ENCODE results near the gene WSB2.
A peak's percentile ranks its signal among the peaks of the same experiment; 100 is the strongest.
"Not testable (repeated sequence)": the region's sequence is repeated elsewhere in the genome, so short reads cannot be mapped to it uniquely, and the experiment has no call there.

The WSB2 gene
- 160 to 274 (median 216) reads per million in 17 experiments for total RNA-seq

DNA sequence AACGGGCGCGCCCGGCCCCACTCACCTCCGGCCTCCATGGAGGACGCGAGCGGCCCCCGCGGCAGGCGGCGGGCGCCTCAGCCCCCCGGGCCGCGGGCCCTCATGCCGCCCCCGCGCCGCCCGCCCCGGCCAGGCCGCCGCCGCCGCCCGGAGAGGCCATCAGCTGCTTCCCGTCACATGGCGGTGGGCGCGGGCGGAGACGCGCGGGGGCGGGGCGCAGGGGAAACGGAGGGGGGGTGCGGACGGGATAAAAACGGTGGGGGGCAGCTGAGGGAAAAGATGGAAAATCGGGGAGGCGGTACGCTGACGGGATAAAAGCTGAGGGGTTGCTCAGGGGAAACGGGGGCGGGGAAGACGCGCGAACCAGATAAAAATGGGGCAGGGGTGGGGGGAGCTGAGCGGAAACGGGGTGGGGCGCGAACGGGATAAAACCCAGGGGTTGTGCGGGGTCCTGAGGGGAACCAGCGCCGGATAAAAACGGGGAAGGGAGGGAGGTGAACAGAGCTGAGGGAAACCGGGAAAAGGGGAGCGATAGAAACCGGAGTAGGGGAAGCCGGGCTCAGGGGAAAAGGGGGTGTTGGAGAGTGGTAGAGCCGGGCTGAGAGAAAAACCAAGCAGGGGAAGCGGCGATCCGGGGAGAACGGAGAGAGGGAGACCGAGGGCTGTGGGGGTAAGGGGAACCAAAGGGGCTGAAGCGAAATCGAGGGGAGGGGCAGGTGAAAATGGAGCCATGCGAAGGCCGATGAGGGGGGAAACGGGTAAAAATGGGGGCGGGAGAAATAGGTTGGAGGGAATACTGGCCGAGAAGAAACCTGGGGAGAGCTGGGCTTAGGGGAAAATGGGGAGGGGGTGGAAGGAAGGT is at the start of gene WSB2:
WSB2 (minus strand) TSS at position 169 of the 862 bp plus-strand sequence; CDS start at position 38, 131 bp downstream.
- DNase-seq, result peak; percentile 71 to 93 (median 85)

DNA sequence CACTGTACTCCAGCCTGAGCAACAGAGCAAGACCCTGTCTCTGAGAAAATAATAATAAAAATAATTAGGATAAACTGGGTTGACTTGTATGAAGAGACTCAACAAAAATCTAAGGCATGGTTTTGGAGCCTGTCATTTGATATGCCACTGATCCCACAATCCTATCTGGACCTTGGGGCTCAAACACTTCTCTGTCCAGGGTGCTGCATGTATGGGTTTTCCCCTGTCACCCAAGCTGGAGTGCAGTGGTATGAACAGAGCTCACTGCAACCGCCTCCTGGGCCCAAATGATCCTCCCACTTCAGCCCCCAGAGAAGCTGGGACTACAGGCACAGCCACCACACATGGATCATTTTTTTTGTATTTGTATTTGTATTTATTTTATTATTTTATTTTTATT is 48.1 kb upstream of the WSB2 start:
- DNase-seq, result no peak

DNA sequence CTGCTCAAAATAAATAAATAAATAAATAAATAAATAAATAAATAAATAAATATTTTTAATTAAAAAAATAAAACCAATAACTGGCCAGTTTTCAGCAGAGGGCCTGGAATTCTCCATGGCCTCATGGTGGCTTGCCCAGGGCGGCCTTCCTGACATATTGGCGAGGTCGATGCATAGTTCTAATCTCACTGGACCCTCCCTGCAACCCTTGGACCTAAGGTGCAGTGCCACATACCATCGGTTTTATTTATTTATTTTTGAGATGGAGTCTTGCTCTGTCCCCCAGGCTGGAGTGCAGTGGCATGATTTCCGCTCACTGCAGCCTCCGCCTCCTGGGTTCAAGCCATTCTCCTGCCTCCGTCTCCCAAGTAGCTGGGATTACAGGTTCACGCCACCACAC is 46.7 kb upstream of the WSB2 start:
- DNase-seq, result no peak

DNA sequence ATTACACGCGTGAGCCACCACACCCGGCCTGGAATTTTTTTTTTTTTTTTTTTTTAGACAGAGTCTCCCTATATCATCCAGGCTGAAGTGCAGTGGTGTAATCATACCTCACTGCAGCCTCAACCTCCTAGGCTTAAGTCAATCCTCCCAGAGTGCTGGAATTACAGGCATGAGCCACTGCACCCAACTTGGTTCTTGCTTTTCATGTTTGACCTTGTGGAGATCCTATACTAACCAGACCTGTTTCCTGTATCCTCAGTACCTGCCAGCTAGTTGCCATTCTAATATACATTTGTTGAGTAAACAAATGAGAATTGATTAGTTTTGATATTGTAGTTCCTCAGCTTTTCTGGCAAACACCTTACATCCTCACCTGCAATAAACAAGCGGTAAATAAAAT is 46.0 kb upstream of the WSB2 start:
- DNase-seq, result no peak

DNA sequence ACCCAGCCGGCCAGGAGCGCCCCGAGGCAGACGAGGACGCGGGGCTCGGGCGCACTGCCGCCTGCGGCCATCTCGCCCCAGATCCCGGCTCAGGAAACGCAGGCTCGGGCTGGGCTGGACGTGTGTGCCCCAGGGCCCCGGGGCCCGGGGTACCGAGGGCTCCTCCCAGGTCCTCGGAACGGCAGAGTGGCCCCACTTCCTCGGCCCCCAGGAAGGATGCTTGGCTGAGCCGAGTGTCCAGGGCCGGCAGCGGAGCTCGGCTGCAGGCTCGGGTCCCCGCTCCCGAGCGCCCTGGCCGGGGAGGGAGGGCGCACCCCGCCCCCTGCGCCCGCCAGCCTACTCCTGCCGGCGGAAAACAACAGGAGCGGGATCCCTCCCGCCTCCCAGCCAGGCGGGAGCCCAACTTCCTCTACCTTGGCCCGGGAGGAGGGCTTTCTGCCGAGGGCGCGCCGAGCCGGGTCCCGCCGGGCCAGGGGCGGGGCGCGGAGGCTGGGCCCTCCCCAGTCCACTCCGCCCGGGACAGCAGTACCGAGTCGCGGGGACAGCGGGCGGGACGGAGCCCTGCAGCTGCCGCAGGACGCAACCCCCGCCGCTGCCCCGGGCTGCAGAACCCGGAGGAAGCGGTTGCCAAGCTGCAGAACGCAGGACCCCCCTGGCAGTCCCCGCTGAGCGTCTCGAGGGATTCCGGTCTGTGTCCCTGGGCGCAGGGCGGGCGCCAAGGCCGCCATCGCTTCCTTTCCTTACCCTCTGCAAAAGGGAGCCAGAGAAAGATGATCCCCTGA is 42.8 kb upstream of the WSB2 start, which contains the start of gene VSIG10:
VSIG10 (minus strand) TSS at position 411 of the 782 bp plus-strand sequence; CDS start at position 71, 340 bp downstream.
- peak; percentile 66 to 87 (median 78) for DNase-seq

- DNase-seq, result peak in 3 of 4 experiments; percentile 5 to 35 (median 10)
Observed at GRCh38 chr12:118103201-118103600, 42.2 kb upstream of the WSB2 start.

- DNase-seq, result no peak
Observed at GRCh38 chr12:118102609-118103008, 41.6 kb upstream of the WSB2 start.

- DNase-seq, result no peak
Observed at GRCh38 chr12:118102070-118102469, 41.1 kb upstream of the WSB2 start.

GRCh38 chr12:118101051-118101450 is 40.1 kb upstream of the WSB2 start:
- DNase-seq, result no peak

DNA sequence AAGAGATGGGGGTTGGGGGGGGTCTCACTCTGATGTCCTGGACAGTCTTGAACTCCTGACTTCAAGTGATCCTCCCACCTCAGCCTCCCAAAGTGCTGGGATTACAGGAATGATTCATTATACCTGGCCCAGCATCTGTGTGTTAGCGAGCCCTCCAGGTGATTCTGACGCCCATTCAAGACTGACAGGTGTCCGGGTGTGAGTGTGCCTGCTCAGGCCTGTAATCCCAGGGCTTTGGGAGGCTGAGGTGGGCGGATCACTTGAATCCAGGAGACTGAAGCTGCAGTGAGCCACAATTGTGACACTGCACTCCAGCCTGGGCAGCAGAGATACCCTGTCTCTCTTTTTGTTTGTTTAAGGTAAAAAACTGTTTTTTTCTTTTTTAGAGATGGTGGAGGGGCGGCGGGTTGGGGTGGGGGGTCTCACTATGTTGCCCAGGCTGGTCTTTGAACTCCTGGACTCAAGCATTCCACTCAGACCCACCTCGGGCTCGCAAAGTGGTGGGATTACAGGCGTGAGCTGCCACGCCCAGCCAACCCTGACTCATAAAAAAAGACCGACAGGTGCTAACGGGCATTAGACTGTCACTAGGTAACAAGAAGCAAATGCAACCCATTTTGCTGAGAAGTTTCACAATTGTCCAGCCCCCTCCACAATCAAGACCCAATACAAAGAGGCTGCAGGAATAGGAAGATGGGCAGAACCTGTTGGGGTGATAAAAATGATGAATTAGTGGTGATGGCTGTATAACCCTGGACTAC is 38.1 kb upstream of the WSB2 start:
- no peak for DNase-seq

GRCh38 chr12:118098401-118098800 is 37.4 kb upstream of the WSB2 start:
- no peak for DNase-seq

DNA sequence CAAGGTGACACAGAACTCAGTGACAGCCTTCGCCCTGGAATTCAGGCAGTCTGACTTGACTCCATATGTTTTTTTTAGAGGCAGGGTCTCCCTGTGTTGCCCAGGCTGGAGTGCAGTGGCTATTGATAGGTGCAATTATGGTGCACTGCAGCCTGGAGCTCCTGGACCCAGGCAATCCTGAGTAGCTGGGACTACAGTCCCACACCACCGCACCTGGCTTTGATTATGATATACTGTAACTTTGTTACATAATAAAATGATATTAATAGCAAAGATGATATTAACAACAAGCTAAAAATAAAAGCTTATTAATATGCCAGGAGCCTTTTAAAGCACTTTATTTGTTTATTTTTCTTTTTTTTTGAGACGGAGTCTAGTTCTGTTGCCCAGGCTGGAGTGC is 33.1 kb upstream of the WSB2 start:
- DNase-seq, result no peak

DNA sequence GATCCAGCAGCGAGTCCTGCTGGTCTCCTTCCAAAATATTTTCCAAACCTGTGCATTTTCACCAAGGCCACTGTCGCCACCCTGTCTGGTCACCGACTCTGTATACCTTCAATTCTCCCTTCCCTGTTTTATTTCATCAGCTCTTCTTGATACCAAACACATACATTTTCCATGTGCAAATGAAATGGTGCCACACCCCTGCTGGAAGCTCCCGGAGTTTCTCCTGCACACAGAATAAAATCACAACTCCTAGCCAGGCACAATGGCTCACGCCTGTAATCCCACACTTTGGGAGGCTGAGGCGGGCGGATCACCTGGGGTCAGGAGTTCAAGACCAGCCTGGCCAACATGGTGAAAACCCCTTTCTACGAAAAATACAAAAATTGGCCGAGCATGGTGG is 28.8 kb upstream of the WSB2 start:
- no peak for DNase-seq

GRCh38 chr12:118082161-118082560 is 21.2 kb upstream of the WSB2 start:
- no peak for DNase-seq

DNA sequence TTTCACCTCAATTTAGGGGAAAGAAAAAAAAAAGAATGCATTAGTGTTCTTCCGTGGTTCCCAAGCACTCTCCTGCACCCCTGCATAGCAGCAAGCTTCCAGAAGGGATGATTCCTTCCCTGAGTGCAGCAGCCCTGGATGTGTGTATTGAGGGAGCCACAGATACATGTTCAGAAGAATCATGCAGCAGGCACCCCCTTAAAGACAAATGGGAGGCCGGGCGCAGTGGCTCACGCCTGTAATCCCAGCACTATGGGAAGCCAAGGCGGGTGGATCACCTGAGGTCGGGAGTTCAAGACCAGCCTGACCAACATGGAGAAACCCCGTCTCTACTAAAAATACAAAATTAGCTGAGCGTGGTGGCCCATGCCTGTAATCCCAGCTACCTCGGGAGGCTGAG is 20.5 kb upstream of the WSB2 start:
- not testable (repeated sequence) for DNase-seq

GRCh38 chr12:118073768-118074167 is 12.8 kb upstream of the WSB2 start:
- DNase-seq, result no peak

GRCh38 chr12:118070650-118071049 is 9.7 kb upstream of the WSB2 start:
- DNase-seq, result no peak

DNA sequence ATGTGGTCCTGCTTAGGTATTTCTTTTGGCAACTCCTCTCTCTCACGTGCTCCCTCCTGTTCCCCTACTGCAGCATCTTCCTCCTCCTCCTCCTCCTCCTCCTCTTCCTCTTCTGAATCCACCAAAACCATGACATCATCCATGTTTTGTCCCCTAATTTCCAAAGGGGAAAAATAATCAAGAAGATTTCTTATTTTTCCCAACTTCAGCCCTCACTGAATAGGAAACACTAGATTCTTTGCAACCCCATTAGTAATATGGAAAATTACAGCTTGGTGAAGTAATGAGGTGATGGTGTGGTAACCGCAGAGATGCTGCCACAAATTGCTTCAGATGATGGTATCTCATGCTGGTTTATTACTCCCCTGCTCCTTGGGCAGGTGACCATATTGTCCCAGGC is 7.5 kb upstream of the WSB2 start:
- no peak for DNase-seq

DNA sequence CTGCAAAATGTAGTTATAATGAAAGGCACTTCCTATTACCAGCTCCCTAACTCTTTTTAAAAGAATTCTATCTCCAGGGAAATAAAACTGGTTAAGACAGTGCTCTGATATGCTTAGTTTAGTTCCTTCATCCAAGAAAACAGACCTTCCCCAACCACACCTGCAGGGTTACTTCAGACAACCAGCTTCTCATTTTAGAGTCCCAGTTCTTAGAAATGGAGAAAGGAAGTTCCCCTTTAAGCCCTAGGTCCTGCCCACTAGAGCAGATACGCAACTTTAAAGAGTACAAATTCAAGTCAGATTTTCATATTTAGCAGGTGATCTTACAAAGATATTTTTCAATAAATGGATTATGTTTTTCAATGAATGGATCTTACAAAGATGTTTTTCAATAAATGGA is 4.4 kb upstream of the WSB2 start:
- DNase-seq, result peak; percentile 8 to 43 (median 30)

DNA sequence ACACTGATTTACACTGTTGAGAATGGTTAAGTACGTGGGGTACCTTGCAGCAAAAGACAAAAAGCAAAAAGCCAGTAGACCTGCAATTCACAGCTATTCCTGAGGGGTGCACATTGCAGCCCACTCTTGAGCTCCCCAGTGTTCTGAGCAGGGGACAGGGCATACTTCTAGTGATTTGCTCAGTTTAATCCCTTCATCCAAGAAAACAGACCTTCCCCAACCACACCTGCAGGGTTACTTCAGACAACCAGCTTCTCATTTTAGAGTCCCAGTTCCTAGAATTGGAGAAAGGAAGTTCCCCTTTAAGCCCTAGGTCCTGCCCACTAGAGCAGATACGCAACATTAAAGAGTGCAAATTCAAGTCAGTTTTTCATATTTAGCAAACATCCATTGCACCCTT is 3.6 kb upstream of the WSB2 start:
- DNase-seq, result peak; percentile 14 to 55 (median 46)

- DNase-seq, result peak in 3 of 4 experiments; percentile 7 to 59 (median 18)
Observed at GRCh38 chr12:118063576-118064391, 2.8 kb upstream of the WSB2 start.
